Keratinocyte (primary cell): ENCODE results near the gene INPP4B. TPM values are rescaled to one million over a fixed set of nuclear protein-coding genes. Genes with fewer than 3 reads are reported as not detected.

Experiments
- DNase-seq: peaks from one replicate; pipeline ENCODE4 v3.0.0-alpha.2; 2011; ENCODE audit warnings: low read depth, missing footprints, low spot score
- FAIRE-seq: peaks from 2 replicates; lab custom pipeline; 2011; peaks lifted over from hg19 to GRCh38; lab: Jason Lieb, UNC
- H2AFZ ChIP-seq: 2 replicates; pipeline ENCODE4 v1.6.0; 2012; ENCODE audit warnings: low read length, control low read depth, inconsistent platforms; ENCODE audit not compliant: control insufficient read depth
- H3K27ac ChIP-seq: 2 replicates; pipeline ENCODE4 v1.5.1; 2011; ENCODE audit warnings: low read length; ENCODE audit not compliant: control insufficient read depth, insufficient read depth
- H3K27me3 ChIP-seq: 3 replicates; pipeline ENCODE4 v1.6.0; 2011; ENCODE audit warnings: low read length; ENCODE audit not compliant: control insufficient read depth, insufficient read depth; ENCODE audit errors: extremely low read depth
- H3K36me3 ChIP-seq, 2 experiments: 2 replicates in 1 of 2; 3 replicates in 1 of 2; pipeline ENCODE4 v1.5.1; 2011; ENCODE audit warnings: low read length in 2 of 2, mild to moderate bottlenecking in 1 of 2; ENCODE audit not compliant: control insufficient read depth in 2 of 2, insufficient read depth in 2 of 2; ENCODE audit errors: extremely low read depth in 1 of 2
- H3K4me1 ChIP-seq: 3 replicates; pipeline ENCODE4 v1.5.1; 2011; ENCODE audit warnings: low read length; ENCODE audit not compliant: control insufficient read depth, insufficient read depth; ENCODE audit errors: extremely low read depth
- H3K4me2 ChIP-seq: 3 replicates; pipeline ENCODE4 v1.6.0; 2011; ENCODE audit warnings: low read depth, low read length; ENCODE audit not compliant: control insufficient read depth, insufficient read depth; ENCODE audit errors: extremely low read depth
- H3K4me3 ChIP-seq, 3 experiments: fragments of 200-600 bp in 1 of 3; sonication (generic) in 1 of 3; 2 replicates in 2 of 3; 3 replicates in 1 of 3; pipeline ENCODE4 v1.5.1; 2011 to 2016; ENCODE audit warnings: low read length in 3 of 3, mild to moderate bottlenecking in 3 of 3, control low read depth in 2 of 3, inconsistent platforms in 1 of 3, low read depth in 1 of 3, mixed read lengths in 1 of 3, mixed run types in 1 of 3, moderate library complexity in 1 of 3; ENCODE audit not compliant: control insufficient read depth in 2 of 3, insufficient read depth in 2 of 3; ENCODE audit errors: extremely low read depth in 1 of 3
- H3K79me2 ChIP-seq: 2 replicates; pipeline ENCODE4 v1.6.0; 2012; ENCODE audit warnings: low read length; ENCODE audit not compliant: control insufficient read depth, insufficient read depth
- H3K9ac ChIP-seq: 3 replicates; pipeline ENCODE4 v1.6.0; 2011; ENCODE audit warnings: low read length; ENCODE audit not compliant: control insufficient read depth, insufficient read depth; ENCODE audit errors: extremely low read depth
- H3K9me1 ChIP-seq: 3 replicates; pipeline ENCODE4 v1.6.0; 2011; ENCODE audit warnings: low read length; ENCODE audit not compliant: control insufficient read depth, insufficient read depth; ENCODE audit errors: extremely low read depth
- H3K9me3 ChIP-seq: 2 replicates; pipeline ENCODE4 v1.5.1; 2012; ENCODE audit warnings: low read depth, low read length; ENCODE audit not compliant: control insufficient read depth
- H4K20me1 ChIP-seq: 3 replicates; pipeline ENCODE4 v1.6.0; 2011; ENCODE audit warnings: low read length; ENCODE audit not compliant: control insufficient read depth, insufficient read depth; ENCODE audit errors: extremely low read depth
- CTCF ChIP-seq, 3 experiments: IDR thresholded peaks in 1 of 3; conservative IDR thresholded peaks in 1 of 3; optimal IDR thresholded peaks in 1 of 3; 2 replicates in 2 of 3; 3 replicates in 1 of 3; pipeline versions ENCODE3 to v1.5.1; 2011; ENCODE audit warnings: low read length in 3 of 3, mild to moderate bottlenecking in 3 of 3, moderate library complexity in 2 of 3, control low read depth in 1 of 3, inconsistent platforms in 1 of 3; ENCODE audit not compliant: insufficient read depth in 2 of 3; ENCODE audit errors: extremely low read depth in 1 of 3
- EZH2 ChIP-seq: IDR thresholded peaks from one replicate; pipeline ENCODE4 v1.6.1; 2012; ENCODE audit warnings: inconsistent platforms, mild to moderate bottlenecking, low read length, moderate library complexity
- dilution Hi-C: fragments of 300-500 bp; cut with MboI; formaldehyde crosslinking; loops from one replicate; pipeline ENCODE4 v1.7.0; 2020; ENCODE audit warnings: low sequenced_read_pairs; ENCODE audit not compliant: extremely low pct_ligation_motif_present
- polyA plus RNA-seq, 5 experiments: library from polyadenylated mRNA; depleted of rRNA in 3 of 5; stranded (reverse) in 3 of 5; stranded (forward) in 1 of 5; unstranded in 1 of 5; fragments of >200 nt; gene quantifications; 1 replicate in 1 of 5; 2 replicates in 3 of 5; 3 replicates in 1 of 5; pipeline versions ENCODE4 v1.2.1 to v1.2.3, GENCODE V29; 2011 to 2012; ENCODE audit warnings: missing spikeins in 2 of 5, low read depth in 1 of 5, low replicate concordance in 1 of 5

Gene INPP4B
- polyA plus RNA-seq, 1 donor (not counting 4 experiments of a cell fraction or from before 2014, with no cell fraction given) = 50.2 TPM

- Histone ChIP-seq H3K9ac (no peak overlapping the region), H3K9me1 (no peaks in the 10 kb centered on the region), H3K27ac (no peak overlapping the region), H3K4me3 (no peak overlapping the region), H3K9me3 (no peaks in the 10 kb centered on the region), H3K79me2 (no peaks in the 10 kb centered on the region), H4K20me1 (no peaks in the 10 kb centered on the region), H3K27me3 (no peaks in the 10 kb centered on the region), H2AFZ (peak overlapping the region; percentile 33), H3K4me1 (no peaks in the 10 kb centered on the region), H3K4me2 (no peak overlapping the region), H3K36me3 (no peaks in the 10 kb centered on the region)
- DNase-seq (no peak), FAIRE-seq (peak; percentile 67)
- dilution Hi-C loops = no loop called here
- TF ChIP-seq CTCF (optimal IDR thresholded peaks at IDR 0.05 in 1 of 3, IDR thresholded peaks at IDR 0.05 in 1 of 3, conservative IDR thresholded peaks at IDR 0.05 in 1 of 3; ENCODE audit: extremely low read depth in 1 of 3, insufficient read depth in 2 of 3, low read length in 3 of 3) (no peak), EZH2 (no peak)
Measured at GRCh38 chr4:142743121-142743825, 102.8 kb downstream of the INPP4B start.

- FAIRE-seq (no peak), DNase-seq (no peak)
- no peaks in the 10 kb centered on the region for H3K36me3 ChIP-seq
- no peaks in the 10 kb centered on the region for H3K4me1 ChIP-seq
- no peaks in the 10 kb centered on the region for H3K9me3 ChIP-seq
- H3K4me3 ChIP-seq = no peak overlapping the region
- H3K79me2 ChIP-seq = no peaks in the 10 kb centered on the region
- H2AFZ ChIP-seq = no peak overlapping the region
- no peak overlapping the region for H3K9ac ChIP-seq
- dilution Hi-C loops = no loop called here
- TF ChIP-seq CTCF (optimal IDR thresholded peaks at IDR 0.05 in 1 of 3, IDR thresholded peaks at IDR 0.05 in 1 of 3, conservative IDR thresholded peaks at IDR 0.05 in 1 of 3; ENCODE audit: extremely low read depth in 1 of 3, insufficient read depth in 2 of 3, low read length in 3 of 3) (peak in 1 of 3 experiments; percentile 17), EZH2 (no peak)
- H3K9me1 ChIP-seq = no peaks in the 10 kb centered on the region
- no peak overlapping the region for H3K4me2 ChIP-seq
- no peak overlapping the region for H3K27ac ChIP-seq
- H3K27me3 ChIP-seq = no peaks in the 10 kb centered on the region
- no peaks in the 10 kb centered on the region for H4K20me1 ChIP-seq
Measured at GRCh38 chr4:142741995-142742394, 104.1 kb downstream of the INPP4B start.
